ENCODE measurements around the gene KCNG2.

DNA sequence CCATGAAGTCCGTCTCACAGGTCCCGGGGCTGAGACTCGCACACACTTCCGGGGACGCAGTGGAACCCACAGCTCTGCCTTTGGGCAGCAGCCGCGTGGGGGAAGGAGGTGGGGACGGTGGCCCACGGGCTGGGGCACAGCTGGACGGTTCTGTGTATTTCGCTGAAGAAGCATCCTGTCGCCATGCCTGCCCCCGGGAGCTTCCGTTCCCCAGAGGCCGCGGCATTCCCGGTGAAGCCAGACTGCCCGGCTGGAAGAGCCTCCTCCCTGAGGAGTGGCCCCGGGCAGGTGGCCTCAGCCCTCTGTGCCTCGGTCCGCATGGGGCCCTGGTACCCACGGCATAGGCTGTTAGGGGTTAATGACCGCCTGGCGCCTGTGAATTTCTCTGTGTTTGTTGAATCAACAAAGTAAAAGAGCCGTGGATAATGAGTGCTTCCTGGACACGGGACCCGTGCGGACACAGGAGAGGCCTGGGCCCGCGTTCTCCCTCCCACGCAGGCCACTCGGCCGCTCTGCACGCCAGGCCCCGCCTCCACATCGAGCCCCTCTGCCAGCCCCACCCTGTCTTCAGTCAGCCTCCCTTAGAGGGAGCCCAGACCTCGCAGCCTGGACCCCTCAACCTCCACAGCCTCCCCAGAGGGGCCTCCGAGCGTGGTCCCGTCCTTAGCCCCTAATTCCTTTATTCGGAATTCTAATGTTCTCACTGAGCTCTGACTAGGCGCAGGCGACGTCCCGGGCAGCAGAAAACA is 51.0 kb downstream of the KCNG2 start:
- TF ChIP-seq, protein P1, sequence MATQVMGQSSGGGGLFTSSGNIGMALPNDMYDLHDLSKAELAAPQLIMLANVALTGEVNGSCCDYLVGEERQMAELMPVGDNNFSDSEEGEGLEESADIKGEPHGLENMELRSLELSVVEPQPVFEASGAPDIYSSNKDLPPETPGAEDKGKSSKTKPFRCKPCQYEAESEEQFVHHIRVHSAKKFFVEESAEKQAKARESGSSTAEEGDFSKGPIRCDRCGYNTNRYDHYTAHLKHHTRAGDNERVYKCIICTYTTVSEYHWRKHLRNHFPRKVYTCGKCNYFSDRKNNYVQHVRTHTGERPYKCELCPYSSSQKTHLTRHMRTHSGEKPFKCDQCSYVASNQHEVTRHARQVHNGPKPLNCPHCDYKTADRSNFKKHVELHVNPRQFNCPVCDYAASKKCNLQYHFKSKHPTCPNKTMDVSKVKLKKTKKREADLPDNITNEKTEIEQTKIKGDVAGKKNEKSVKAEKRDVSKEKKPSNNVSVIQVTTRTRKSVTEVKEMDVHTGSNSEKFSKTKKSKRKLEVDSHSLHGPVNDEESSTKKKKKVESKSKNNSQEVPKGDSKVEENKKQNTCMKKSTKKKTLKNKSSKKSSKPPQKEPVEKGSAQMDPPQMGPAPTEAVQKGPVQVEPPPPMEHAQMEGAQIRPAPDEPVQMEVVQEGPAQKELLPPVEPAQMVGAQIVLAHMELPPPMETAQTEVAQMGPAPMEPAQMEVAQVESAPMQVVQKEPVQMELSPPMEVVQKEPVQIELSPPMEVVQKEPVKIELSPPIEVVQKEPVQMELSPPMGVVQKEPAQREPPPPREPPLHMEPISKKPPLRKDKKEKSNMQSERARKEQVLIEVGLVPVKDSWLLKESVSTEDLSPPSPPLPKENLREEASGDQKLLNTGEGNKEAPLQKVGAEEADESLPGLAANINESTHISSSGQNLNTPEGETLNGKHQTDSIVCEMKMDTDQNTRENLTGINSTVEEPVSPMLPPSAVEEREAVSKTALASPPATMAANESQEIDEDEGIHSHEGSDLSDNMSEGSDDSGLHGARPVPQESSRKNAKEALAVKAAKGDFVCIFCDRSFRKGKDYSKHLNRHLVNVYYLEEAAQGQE (tag by site-specific recombination; IDR thresholded peaks at IDR 0.05), result no peak
- TF ChIP-seq, protein P2, sequence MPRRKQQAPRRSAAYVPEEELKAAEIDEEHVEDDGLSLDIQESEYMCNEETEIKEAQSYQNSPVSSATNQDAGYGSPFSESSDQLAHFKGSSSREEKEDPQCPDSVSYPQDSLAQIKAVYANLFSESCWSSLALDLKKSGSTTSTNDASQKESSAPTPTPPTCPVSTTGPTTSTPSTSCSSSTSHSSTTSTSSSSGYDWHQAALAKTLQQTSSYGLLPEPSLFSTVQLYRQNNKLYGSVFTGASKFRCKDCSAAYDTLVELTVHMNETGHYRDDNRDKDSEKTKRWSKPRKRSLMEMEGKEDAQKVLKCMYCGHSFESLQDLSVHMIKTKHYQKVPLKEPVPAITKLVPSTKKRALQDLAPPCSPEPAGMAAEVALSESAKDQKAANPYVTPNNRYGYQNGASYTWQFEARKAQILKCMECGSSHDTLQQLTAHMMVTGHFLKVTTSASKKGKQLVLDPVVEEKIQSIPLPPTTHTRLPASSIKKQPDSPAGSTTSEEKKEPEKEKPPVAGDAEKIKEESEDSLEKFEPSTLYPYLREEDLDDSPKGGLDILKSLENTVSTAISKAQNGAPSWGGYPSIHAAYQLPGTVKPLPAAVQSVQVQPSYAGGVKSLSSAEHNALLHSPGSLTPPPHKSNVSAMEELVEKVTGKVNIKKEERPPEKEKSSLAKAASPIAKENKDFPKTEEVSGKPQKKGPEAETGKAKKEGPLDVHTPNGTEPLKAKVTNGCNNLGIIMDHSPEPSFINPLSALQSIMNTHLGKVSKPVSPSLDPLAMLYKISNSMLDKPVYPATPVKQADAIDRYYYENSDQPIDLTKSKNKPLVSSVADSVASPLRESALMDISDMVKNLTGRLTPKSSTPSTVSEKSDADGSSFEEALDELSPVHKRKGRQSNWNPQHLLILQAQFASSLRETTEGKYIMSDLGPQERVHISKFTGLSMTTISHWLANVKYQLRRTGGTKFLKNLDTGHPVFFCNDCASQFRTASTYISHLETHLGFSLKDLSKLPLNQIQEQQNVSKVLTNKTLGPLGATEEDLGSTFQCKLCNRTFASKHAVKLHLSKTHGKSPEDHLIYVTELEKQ (tag by site-specific recombination; IDR thresholded peaks at IDR 0.05; ENCODE audit: borderline replicate concordance), result no peak
- TF ChIP-seq ZFP37 (tag by site-specific recombination; IDR thresholded peaks at IDR 0.05) (no peak), ZNF214 (tag by site-specific recombination; IDR thresholded peaks at IDR 0.05; ENCODE audit: borderline replicate concordance) (no peak)
